ENCODE data around the gene ZFP36L1. TPM values are rescaled to one million over a fixed set of nuclear protein-coding genes. Genes with fewer than 3 reads are reported as not detected.

ZFP36L1 gene
- total RNA-seq, 4 donors from 2014 or later: 78.8 to 321 (median 195) TPM

DNA sequence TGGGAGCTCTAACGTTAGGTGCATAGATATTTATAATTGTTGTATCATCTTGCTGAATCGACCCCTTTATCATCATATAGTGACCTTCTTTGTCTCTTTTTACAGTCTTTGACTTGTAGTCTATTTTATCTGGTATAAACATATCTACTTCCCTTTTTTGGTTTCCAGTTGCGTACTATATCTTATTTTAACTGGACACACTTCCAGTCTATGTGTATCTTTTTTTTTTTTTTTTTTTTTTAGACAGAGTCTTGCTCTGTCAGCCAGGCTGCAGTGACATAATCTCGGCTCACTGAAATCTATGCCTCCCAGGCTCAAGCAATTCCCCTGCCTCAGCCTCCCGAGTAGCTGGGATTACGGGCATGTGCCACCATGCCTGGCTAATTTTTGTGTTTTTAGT lies 41.9 kb upstream of the ZFP36L1 start:
- H3K36me3 ChIP-seq: no peaks in the 10 kb centered on the region
- TF ChIP-seq, protein P1, sequence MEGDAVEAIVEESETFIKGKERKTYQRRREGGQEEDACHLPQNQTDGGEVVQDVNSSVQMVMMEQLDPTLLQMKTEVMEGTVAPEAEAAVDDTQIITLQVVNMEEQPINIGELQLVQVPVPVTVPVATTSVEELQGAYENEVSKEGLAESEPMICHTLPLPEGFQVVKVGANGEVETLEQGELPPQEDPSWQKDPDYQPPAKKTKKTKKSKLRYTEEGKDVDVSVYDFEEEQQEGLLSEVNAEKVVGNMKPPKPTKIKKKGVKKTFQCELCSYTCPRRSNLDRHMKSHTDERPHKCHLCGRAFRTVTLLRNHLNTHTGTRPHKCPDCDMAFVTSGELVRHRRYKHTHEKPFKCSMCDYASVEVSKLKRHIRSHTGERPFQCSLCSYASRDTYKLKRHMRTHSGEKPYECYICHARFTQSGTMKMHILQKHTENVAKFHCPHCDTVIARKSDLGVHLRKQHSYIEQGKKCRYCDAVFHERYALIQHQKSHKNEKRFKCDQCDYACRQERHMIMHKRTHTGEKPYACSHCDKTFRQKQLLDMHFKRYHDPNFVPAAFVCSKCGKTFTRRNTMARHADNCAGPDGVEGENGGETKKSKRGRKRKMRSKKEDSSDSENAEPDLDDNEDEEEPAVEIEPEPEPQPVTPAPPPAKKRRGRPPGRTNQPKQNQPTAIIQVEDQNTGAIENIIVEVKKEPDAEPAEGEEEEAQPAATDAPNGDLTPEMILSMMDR (IDR thresholded peaks at IDR 0.05): no peak
- TF ChIP-seq POLR2A (IDR thresholded peaks at IDR 0.05): no peak
- no peak overlapping the region for H3K27ac ChIP-seq
- no peaks in the 10 kb centered on the region for H3K27me3 ChIP-seq
- DNase-seq: no peak
- H3K4me1 ChIP-seq: no peaks in the 10 kb centered on the region
- H3K9me3 ChIP-seq: no peaks in the 10 kb centered on the region
- H3K4me3 ChIP-seq: no peak overlapping the region

DNA sequence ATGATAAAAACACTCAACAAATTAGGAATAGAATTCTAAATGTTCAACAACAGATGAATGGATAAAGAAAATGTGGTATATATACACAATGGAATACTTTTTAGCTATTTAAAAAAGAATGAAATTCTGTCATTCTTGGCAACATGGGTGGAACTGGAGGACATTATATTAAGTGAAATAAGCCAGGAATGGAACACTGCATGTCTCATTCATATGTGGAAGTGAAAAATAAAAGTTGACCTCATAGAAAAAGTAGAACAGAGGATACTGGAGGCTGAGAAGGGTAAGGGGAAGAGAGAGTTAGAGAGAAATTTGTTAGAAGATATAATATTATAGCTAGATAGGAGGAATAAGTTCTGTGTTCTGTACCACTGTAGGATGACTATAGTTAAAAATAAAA lies 35.8 kb upstream of the ZFP36L1 start:
- Histone ChIP-seq H3K4me1 (peaks cover 0 to 11% (median 2%) of the 10 kb centered on the region in 4 donors), H3K36me3 (no peaks in the 10 kb centered on the region), H3K27me3 (no peaks in the 10 kb centered on the region), H3K4me3 (no peak overlapping the region), H3K9me3 (no peaks in the 10 kb centered on the region), H3K27ac (no peak overlapping the region)
- TF ChIP-seq, protein P1 (IDR thresholded peaks at IDR 0.05): no peak
- TF ChIP-seq POLR2A (IDR thresholded peaks at IDR 0.05): no peak
- no peak for DNase-seq

DNA sequence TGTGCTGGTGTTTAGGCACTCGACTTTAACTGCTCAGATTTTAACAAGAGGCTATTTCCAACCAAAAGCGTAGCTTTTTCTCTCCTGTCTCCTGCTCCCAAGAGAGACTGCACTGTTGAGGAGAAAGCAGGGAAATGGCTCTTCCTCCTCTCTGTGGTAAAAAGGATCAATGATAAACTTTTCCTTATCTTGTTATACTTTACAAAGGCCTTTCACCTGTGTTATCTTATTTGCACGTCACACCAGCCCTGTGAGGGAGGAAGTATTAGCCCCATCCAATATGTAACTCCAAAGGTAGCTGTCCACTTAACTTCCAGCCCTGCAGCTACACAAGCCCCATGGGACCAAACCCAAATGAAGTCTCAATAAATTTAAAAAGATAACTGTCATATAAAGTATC lies 32.9 kb upstream of the ZFP36L1 start:
- no peaks in the 10 kb centered on the region for H3K36me3 ChIP-seq
- TF ChIP-seq POLR2A (IDR thresholded peaks at IDR 0.05): no peak
- TF ChIP-seq, protein P1 (IDR thresholded peaks at IDR 0.05): peak in 1 of 6 experiments; percentile 1
- no peak for DNase-seq
- H3K27ac ChIP-seq: no peak overlapping the region
- H3K4me3 ChIP-seq: no peak overlapping the region
- no peaks in the 10 kb centered on the region for H3K9me3 ChIP-seq
- no peaks in the 10 kb centered on the region for H3K27me3 ChIP-seq
- H3K4me1 ChIP-seq: peaks cover 0 to 13% (median 9%) of the 10 kb centered on the region in 4 donors

DNA sequence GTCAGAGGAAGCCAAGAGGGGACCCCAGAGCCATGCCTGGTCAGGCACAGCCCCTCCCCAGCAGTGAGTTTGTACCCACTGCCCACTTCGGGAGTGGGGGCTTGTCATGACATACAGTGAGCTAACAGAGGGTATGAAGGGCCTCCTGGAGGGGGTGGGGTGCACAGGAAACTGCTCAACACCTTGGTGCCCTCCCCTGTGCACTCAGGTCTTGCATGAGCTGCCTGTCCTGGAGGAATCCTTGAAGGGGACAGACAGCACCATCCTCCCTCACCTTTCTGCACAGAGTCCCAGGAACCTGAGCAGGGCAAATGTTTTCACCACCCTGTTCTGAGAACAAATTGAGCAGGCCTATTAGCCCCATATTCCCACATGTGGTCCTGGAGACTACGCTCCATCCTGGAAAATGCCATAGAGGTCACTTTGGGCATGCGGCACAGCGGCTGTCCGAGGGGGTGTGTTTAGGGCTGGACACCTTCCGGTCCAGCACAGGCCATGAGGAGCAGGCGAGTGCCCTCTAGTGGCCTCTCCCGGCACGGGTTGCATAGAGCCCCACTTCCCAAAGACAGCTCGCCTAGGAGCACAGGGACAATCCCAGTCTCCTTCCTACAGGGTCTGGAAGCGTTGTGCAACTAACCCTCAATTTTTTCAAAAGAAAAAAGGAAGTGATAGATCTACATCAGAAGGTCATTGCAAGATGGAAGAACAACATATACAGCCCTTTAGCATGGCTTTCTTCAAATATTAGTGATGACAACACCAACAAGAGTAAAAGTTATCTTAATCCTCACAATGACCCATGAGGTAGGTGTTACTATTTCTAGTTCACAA lies 31.9 kb upstream of the ZFP36L1 start:
- no peak overlapping the region for H3K4me3 ChIP-seq
- H3K9me3 ChIP-seq: no peaks in the 10 kb centered on the region
- H3K27ac ChIP-seq: no peak overlapping the region
- peak; percentile 61 to 90 (median 86) for DNase-seq
- TF ChIP-seq POLR2A (IDR thresholded peaks at IDR 0.05): no peak
- TF ChIP-seq, protein P1 (IDR thresholded peaks at IDR 0.05): peak; percentile 39 to 83 (median 75)
- no peaks in the 10 kb centered on the region for H3K36me3 ChIP-seq
- no peaks in the 10 kb centered on the region for H3K27me3 ChIP-seq
- peaks cover 0 to 18% (median 9%) of the 10 kb centered on the region in 4 donors for H3K4me1 ChIP-seq

DNA sequence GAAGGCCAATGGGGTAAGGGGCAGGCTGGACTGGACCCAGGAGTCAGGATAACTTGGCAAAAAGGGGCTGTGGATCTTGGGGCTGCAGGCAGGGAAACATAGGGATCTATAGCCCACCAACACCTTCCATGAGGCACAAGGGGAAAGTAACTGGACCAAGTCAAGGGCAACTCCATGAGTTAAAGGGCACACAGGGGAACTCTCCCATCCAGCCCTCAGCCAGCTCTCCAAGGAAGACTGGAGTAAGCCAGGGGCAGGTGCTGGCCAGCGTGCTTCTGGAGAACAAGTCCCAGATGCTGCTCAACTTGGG lies 31.3 kb upstream of the ZFP36L1 start:
- no peaks in the 10 kb centered on the region for H3K36me3 ChIP-seq
- H3K27ac ChIP-seq: no peak overlapping the region
- no peaks in the 10 kb centered on the region for H3K9me3 ChIP-seq
- TF ChIP-seq, protein P1 (IDR thresholded peaks at IDR 0.05): no peak
- no peaks in the 10 kb centered on the region for H3K27me3 ChIP-seq
- no peak for DNase-seq
- H3K4me1 ChIP-seq: peaks cover 3 to 18% (median 9%) of the 10 kb centered on the region in 4 donors
- no peak overlapping the region for H3K4me3 ChIP-seq

Data from Peyer's patch (tissue), 4 donors.